Measurements from ENCODE around the gene PTPRG.

Gene PTPRG

DNA sequence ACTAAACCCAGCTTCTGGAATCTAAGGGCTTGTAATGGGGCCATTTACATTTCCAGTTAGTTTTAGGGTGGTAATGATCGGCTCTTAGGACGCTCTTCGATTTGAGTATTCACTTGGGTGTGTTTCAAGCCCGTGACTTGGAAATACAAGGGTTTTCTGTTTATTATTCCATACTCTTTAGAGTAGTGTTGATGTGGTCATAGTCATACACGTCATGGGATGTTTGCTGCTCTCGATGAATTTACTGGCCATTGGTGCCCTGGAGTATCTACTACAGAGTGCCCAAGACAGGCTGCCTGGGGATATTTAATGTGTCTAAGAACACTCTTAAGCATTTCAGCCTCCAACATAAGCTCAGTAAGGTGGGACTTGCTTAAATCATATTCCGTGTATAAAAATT lies 64.1 kb downstream of the PTPRG start:
- DNase-seq, result no peak

DNA sequence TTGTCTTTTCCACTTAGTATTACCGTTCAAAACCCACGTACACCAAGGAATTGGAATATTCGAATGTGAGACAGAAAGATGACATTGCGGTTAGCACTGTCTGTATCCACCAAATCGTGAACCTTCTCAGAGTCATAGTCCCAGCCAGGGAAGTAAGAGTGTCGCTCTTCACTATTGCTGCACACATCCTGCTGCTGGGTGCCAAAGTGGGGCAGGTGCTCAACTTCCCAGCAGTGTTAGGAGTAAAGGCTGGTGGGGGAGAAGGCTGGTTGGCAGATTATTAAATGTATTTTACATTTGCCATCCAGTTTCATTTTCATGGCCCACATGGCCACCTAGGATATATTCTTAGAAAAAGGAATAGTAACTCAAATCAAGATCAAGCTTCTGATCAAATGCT lies 65.1 kb downstream of the PTPRG start:
- DNase-seq, result no peak

DNA sequence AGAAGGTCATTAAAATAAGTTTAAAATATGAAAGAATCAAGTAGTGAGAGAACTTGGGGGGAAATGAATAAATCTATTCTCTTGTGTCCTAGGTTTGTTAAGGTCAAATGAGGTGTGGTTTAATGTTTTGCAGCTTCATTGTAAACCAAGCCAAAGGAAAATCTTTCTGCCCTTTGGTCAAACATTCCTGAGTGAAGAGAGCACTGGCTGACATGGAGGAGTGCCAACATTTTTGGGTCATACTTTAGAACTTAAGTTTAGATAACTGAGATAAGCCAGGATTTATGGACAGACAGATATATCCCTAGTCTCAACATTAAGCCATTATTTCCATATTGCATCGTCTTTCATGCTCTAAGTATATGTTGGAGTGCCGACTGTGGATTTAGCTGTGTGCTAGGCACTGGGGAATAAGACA lies 66.4 kb downstream of the PTPRG start:
- no peak for DNase-seq

DNA sequence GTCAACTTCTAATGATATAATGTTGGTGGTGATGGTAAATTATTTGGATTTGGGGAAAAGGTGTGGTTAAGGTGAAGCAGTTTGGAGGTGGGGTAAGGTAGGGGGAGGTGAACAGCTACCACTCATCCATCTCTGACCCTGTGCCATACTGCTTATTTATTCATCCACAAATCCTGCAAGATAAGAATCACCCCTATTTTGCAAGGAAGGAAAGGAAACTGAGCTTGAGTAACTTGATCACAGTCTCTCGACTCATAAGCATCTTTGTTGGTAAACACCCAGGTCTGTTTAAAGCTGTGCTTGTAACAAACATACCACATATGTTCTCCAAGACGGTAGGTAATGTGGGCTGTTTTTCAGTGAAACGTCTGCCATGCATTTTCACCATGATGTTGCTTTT lies 67.3 kb downstream of the PTPRG start:
- no peak for DNase-seq

DNA sequence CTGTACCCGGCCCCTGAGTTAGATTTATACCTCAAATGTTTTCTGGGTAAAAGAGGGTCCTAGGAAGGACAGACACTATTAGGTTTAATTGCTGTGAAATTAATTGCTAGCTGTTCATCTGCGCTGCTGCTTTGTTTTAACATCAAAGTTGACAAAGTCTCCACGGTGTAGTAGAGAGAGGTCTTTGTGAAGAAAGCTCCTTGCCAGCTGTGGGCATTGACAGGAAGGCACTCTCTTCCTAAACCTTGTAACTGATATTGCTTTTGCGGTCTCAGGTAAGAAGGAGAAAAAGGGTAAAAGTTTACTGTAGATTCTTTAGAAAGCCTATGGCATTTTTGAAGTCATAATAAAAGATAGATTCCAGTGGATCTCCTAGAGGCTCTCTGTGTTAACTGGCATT lies 68.1 kb downstream of the PTPRG start:
- no peak for DNase-seq

DNA sequence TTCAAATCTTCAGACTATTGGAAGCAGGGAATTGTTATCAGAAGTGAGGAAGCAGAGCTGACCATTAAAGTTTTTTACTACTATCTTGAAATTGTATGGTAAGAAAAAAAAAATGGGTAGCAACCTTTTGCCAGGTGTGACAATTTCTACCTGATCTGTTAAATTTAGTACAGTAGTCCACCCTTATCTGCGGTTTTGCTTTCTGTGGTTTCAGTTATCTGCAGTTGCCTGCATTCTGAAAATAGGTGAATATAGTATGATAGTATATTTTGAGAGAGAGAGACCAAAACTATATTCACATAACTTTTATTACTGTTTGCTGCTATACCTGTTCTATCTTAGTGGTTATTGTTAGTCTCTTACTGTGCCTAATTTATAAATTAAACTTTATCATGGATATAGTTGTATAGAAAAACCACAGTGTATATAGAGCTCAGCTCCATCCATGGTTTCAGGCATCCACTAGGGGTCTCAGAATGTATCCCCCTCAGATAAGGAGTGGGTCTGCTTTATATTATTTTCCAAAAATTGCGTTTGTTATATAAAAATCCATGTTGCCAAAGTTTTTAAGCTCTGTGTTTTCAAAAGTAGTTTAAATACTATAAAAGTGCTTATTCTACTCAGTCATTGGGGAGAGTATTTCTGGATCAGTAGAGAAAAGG lies 69.9 kb downstream of the PTPRG start:
- no peak for DNase-seq

DNA sequence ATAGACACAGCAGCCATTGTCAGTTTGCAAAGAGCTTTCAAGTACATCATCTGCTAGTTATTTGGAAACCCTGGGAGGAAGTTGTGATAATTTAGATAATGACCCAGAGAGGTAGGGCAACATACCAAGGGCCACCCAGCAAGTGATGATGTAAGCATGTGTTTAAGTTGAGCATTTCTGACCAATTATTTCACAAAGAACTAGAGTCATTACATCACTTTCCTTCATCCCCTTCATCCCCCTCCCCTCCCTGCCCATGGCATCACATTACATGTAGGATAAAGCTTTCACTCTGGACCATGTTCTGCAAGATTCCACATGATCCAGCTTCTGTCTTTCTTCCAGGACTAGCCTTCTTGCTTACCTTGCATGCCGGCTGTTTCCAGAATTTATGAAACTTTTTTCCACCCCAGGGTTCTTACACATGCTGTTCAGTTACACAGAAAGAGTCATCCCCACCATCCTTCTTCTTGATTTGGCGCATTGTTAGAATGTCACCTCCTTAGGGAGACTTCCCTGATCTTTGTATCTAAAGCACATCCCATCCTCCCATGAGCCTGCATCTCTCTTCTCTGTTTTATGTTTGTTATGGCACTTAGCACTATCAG lies 71.3 kb downstream of the PTPRG start:
- no peak for DNase-seq

- DNase-seq, result no peak
Measured at GRCh38 chr3:61634678-61635077, 73.3 kb downstream of the PTPRG start.

GRCh38 chr3:61637088-61638051 lies 76.0 kb downstream of the PTPRG start:
- DNase-seq, result no peak

DNA sequence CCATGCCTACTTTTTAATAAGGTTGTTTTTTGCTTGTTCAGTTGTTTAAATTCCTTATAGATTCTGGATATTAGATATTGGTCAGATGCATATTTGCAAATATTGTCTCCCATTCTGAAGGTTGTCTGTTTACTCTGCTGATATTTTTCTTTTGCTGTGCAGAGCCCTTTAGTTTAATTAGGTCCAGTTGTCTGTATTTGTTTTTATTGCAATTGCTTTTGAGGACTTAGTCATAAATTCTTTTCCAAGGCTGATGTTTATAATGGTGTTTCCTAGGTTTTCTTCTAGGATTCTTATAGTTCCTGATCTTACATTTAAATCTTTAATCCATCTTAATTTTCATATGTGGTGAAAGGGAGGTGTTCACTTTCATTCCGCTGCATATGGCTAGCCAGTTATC lies 77.4 kb downstream of the PTPRG start:
- no peak for DNase-seq

DNA sequence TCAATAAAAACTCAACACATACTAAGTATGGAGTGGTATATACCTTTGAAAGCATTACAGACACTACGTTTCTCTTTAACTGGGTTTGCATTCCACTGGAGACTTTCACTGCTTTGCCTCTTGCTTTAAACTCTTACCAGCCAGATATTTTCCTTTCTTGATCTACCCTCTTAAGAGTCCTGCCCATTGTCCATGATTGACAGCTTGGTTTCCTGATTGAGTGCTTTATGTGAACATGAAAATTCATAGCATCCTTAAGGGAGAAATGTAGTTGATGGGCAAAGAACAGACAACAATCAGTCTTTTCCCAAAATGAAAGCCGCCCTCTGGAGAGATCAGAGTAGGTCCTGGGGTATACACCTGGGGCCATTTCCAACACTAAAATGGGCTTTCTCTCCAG lies 78.6 kb downstream of the PTPRG start:
- no peak for DNase-seq

DNA sequence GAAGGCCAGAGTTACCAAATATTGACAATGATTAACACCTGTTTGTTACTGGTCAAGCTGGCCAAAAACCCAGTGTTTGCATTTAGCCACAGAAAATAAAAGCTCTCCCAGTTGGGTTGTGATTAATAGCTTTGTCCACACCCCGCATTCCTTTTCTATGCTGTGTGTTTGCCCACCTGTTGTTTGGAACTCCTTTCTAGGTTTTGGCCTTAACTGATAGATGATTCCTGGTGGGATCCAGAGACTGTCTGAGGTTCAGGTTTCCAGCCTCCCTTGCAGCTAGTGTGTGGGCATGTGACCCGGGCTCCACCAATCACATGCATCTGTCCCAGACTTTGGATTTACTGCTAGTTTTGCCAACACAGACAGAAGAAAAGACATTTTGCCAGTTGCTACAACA lies 83.8 kb downstream of the PTPRG start:
- no peak for DNase-seq

DNA sequence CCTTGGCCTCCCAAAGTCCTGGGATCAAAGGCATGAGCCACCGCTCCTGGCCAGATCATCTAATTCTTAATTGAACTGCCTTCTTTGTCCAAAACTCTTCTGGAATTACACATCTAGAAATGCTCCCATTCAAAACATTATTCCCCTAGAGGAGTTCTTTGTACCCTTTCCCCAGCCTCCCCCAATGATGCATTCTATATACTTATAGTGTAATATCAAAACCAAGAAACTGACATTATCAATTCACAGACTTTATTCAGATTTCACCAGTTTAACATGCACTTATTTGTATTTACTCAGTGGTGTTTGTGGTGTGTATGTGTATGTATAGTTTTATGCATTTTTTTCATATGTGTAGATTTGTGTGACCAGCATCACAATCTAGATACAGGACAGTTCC lies 85.0 kb downstream of the PTPRG start:
- no peak for DNase-seq

DNA sequence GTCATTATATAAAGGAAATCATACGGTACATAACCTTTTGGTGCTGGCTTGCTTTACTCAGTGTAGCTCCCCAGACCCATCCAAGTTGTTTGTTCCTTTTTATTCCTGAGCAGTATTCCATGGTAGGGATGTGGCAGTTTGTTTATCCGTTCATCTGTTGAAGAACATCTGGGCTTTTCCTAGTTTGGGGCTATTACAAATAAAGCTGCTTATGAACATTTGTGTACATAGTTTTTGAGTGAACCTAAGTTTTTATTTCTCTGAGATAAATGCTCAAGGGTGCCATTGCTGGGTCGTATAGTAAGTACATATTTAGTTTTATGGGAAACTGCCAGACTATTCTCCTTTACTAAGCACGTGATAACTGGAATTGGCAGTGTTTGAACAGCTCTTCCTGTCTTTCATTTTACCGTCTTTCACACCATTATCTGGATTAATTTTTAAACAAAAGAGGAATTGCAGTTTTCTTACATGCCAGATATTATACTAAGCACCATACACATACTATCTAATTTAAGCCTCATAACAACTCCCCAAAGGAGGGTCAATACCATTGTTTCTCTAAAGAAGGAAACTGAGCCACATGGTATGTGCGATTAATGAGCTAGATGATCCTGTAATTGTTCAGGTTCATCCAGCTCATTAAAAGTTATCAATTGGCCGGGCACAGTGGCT lies 85.6 kb downstream of the PTPRG start:
- no peak for DNase-seq

GRCh38 chr3:61648481-61648880 lies 87.1 kb downstream of the PTPRG start:
- DNase-seq, result no peak

DNA sequence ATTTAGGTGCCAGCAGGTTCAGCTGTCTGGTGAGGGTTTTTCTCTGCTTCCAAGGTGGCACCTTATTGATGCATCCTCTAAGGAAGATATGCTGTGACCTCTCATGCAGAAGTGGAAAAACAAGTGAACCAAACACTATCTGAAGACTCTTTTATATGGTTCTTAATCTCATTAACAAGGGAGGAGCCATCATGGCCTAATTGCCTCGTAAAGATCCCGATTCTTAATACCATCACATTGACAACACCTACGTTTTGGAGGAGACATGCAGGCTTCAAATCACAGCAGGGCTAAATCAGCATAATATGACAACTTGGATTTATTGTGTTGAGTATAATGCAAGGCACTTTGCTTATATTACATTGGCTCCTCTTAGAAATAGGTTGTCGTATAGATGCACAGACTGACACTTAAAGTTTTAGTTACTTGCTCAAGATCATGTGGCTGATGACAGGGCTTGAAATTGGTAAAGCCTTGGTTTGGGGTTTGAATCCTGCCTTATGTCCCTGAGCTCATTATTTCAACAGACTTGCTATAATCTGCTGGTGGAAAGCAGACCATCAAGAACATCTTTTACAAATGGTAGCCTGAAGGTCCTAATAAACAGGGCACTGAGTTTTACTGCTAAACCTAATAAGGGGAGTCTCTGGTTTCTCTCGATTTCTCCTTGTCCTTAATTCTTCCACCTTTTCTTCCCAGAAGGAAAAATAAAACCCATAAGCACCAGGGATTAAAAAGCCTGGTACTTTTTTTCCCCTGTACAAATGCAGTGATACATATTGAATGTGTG lies 88.2 kb downstream of the PTPRG start:
- DNase-seq, result no peak

DNA sequence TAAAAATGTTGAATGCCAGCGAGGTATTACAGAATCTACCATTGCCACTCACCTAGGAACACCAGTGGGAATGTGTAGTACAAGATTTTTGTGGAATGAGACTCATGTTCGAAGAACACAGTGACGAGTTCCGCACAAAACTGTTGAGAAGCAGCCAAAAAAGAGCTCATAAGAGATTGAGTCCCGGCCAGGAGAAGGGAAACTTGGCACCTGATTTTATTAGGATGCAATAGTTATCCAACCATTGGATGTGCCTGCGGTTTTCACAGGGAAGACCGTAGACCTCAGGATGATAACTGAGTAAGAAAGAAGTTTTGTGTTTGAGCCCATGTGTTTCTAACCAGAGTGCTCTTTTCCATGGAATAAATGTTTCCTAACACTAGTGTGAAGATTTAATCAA lies 88.9 kb downstream of the PTPRG start:
- DNase-seq, result no peak

DNA sequence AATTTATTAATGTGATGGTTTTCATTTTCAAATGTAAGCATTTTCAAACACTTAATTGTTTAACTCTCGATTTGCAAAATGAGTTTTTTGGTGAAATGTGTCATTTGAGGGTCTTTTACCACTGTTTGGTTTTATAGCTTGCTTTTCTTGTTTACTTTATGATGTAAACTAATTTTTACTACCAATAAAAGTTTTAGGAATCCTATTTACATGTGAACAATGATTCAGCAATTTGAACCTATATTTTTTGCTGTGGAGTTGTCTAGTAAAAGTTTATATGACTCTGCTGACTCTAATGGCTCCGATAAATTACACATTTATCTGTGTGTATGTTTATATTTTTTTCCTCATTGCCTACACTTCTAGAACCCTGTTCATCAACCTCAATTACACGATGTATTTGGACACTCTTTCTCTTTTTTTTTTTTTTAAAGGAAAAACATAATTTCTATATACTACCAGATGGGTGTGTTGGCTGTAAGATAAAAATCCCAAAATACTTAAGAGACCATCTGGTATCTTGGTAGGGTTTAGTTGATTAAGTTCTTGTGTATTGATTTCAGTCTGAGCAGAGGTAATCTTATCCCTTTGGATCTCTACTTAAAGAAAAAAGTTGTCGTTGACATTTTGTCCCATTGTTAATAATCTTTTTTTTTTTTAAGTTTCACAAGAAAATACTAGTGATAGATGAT lies 89.5 kb downstream of the PTPRG start:
- DNase-seq, result no peak

DNA sequence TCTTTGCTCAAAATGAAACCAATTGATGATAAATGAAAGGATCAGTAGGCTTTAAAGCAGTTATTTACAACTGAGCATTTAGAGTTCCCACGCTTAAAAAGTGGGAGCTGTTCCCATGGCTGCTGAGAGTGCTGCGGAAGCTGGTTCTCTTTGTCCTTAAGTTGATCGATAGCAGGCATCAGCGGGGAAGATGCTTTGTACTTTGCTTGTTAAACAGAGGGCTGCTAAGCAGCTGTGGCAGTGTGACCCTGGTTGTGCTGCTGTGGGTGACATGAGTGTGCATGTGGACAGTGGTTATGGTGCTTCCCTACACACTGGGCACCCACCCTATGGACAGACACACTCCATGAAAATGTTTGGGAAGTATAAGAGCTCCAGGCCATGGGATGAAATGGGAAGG lies 96.3 kb downstream of the PTPRG start:
- no peak for DNase-seq

- no peak for DNase-seq
Measured at GRCh38 chr3:61662861-61663260, 101.5 kb downstream of the PTPRG start.

GRCh38 chr3:61663356-61664104 lies 102.2 kb downstream of the PTPRG start:
- no peak for DNase-seq
